K562 (cell line): ENCODE data around the gene CWF19L1. TPM values are rescaled to one million over a fixed set of nuclear protein-coding genes. Genes with fewer than 3 reads are reported as not detected.

Source experiments
- ELF2 ChIP-seq: fragments of 250-450 bp; sonication (Bioruptor Pico); IDR thresholded peaks from 2 replicates; pipeline ENCODE4 v1.5.0; 2021; ENCODE audit warnings: mild to moderate bottlenecking
- HMG20B ChIP-seq: fragments of 250-450 bp; sonication (Bioruptor Pico); IDR thresholded peaks from 2 replicates; pipeline ENCODE4 v1.5.0; 2021; ENCODE audit warnings: mild to moderate bottlenecking
- HNRNPH1 ChIP-seq: fragments of 200-400 bp; formaldehyde crosslinking; optimal IDR thresholded peaks from 2 replicates; pipeline ENCODE3; 2017; ENCODE audit warnings: low read depth, mild to moderate bottlenecking, low read length, moderate library complexity
- KAT2B ChIP-seq: IDR thresholded peaks from one replicate; pipeline ENCODE4 v1.6.1; 2012; ENCODE audit warnings: low read depth, mild to moderate bottlenecking, control low read depth, inconsistent platforms, low read length, moderate library complexity
- KAT8 ChIP-seq: fragments of 450-650 bp; IDR thresholded peaks from 2 replicates; pipeline ENCODE4 v1.6.1; 2016; ENCODE audit warnings: low read depth, mild to moderate bottlenecking
- KLF13 ChIP-seq: fragments of 450-650 bp; IDR thresholded peaks from 2 replicates; pipeline ENCODE4 v1.6.1; 2016; ENCODE audit warnings: missing genetic modification characterization, low read depth, mild to moderate bottlenecking, missing compliant biosample characterization, moderate library complexity, borderline replicate concordance
- LARP7 ChIP-seq: fragments of 450-650 bp; IDR thresholded peaks from 2 replicates; pipeline ENCODE4 v1.6.1; 2016
- MCM7 ChIP-seq, 2 experiments: fragments of 450-650 bp; IDR thresholded peaks; 2 replicates each; pipeline ENCODE4 v1.6.1; 2016 to 2018
- MTA1 ChIP-seq: fragments of 450-650 bp; IDR thresholded peaks from 2 replicates; pipeline ENCODE4 v1.6.1; 2017; ENCODE audit warnings: borderline replicate concordance
- MXI1 ChIP-seq: IDR thresholded peaks from 2 replicates; pipeline ENCODE4 v1.6.1; 2011; ENCODE audit warnings: low read depth, mild to moderate bottlenecking, improper control_type of control experiment, low read length
- NCOA6 ChIP-seq: fragments of 450-650 bp; IDR thresholded peaks from 2 replicates; pipeline ENCODE4 v1.6.1; 2017; ENCODE audit warnings: mild to moderate bottlenecking
- PRMT5 ChIP-seq: sonication (generic); formaldehyde crosslinking; IDR thresholded peaks from 2 replicates; pipeline ENCODE4 v1.5.0; 2020; ENCODE audit warnings: missing genetic modification reagents
- PURB ChIP-seq: sonication (generic); formaldehyde crosslinking; IDR thresholded peaks from 2 replicates; pipeline ENCODE4 v1.9.0; 2021; ENCODE audit warnings: low read depth, mild to moderate bottlenecking, missing genetic modification reagents
- RBBP5 ChIP-seq: fragments of 200-600 bp; sonication (generic); IDR thresholded peaks from 2 replicates; pipeline ENCODE4 v1.6.1; 2012; ENCODE audit warnings: borderline replicate concordance, mild to moderate bottlenecking, low read length, control low read depth, inconsistent platforms; ENCODE audit not compliant: insufficient read depth, poor library complexity, severe bottlenecking
- RREB1 ChIP-seq: fragments of 250-450 bp; sonication (Bioruptor Pico); IDR thresholded peaks from 2 replicates; pipeline ENCODE4 v1.4.0; 2020
- SLC30A9 ChIP-seq: fragments of 250-450 bp; sonication (Bioruptor Pico); IDR thresholded peaks from 2 replicates; pipeline ENCODE4 v1.8.0; 2022; ENCODE audit warnings: mild to moderate bottlenecking, moderate library complexity
- TFAM ChIP-seq: fragments of 250-450 bp; sonication (Bioruptor Pico); conservative IDR thresholded peaks from 2 replicates; pipeline ENCODE4 v1.5.0; 2021; ENCODE audit warnings: mild to moderate bottlenecking, moderate library complexity
- ZBTB33 ChIP-seq: sonication (generic); formaldehyde crosslinking; IDR thresholded peaks from 2 replicates; pipeline ENCODE4 v1.8.1; 2023; ENCODE audit warnings: mild to moderate bottlenecking, missing genetic modification reagents
- ZEB2 ChIP-seq: fragments of 450-650 bp; IDR thresholded peaks from 2 replicates; pipeline ENCODE4 v1.6.1; 2016
- ZKSCAN1 ChIP-seq: fragments of 150-350 bp; IDR thresholded peaks from 2 replicates; pipeline ENCODE4 v1.6.1; 2016; ENCODE audit warnings: low read depth, low read length
- ZNF41 ChIP-seq: fragments of 250-450 bp; sonication (Bioruptor Pico); conservative IDR thresholded peaks from 2 replicates; pipeline ENCODE4 v1.4.0; 2020; ENCODE audit warnings: mild to moderate bottlenecking
- ZNF57 ChIP-seq: fragments of 450-650 bp; formaldehyde crosslinking; IDR thresholded peaks from 2 replicates; pipeline ENCODE4 v1.4.0; 2020; ENCODE audit warnings: mild to moderate bottlenecking, moderate library complexity
- ZSCAN29 ChIP-seq: fragments of 450-650 bp; IDR thresholded peaks from 2 replicates; pipeline ENCODE4 v1.6.1; 2017
- polyA plus RNA-seq, 8 experiments: library from polyadenylated mRNA; depleted of rRNA in 4 of 8; stranded (reverse) in 5 of 8; unstranded in 3 of 8; fragments of >200 nt; fragmentation: Nextera tagmentation in 2 of 8; fragmentation: Illumina TruSeq in 1 of 8; extraction: Ambion mirVana in 2 of 8; extraction: Trizol in 1 of 8; gene quantifications; 2 replicates each; pipeline versions ENCODE4 v1.2.1 to v1.2.3, GENCODE V29; 2011 to 2014; ENCODE audit warnings: inconsistent platforms in 1 of 8, missing spikeins in 1 of 8
- total RNA-seq, 7 experiments: library from RNA; depleted of rRNA in 6 of 7; stranded (reverse); fragments of >200 nt in 6 of 7; fragmentation: Illumina TruSeq in 2 of 7; extraction: Trizol in 2 of 7; gene quantifications; 2 replicates each; pipeline versions ENCODE4 v1.2.1 to v1.2.3, GENCODE V29; 2011 to 2021; ENCODE audit warnings: low replicate concordance in 1 of 7

The CWF19L1 gene
- total and polyA plus RNA-seq, 9 of the 15 experiments (the other 6 are each of a cell fraction or from before 2014, with no cell fraction given) = 19.5 to 49.9 (median 30.9) TPM

GRCh38 chr10:100286051-100287033, 18.9 kb upstream of the CWF19L1 start, which contains the start of gene BLOC1S2 (continued):
- TF ChIP-seq ZBTB33 (CRISPR knock-in tag) (no peak), KAT2B (no peak), KAT8 (no peak), PURB (CRISPR knock-in tag) (no peak), MCM7 (IDR thresholded peaks at IDR 0.05) (no peak), PRMT5 (CRISPR knock-in tag) (no peak), MTA1 (peak; percentile 16; the same call in 1 of the 2 replicates), NCOA6 (no peak), LARP7 (peak; percentile 82; the same call in 1 of the 2 replicates), ZNF57 (no peak), TFAM (CRISPR knock-in tag) (no peak), ZSCAN29 (no peak), RBBP5 (peak; percentile 80), ZEB2 (no peak), SLC30A9 (CRISPR knock-in tag) (no peak), HMG20B (CRISPR knock-in tag) (no peak), ELF2 (CRISPR knock-in tag) (peak; percentile 82), MXI1 (no peak), HNRNPH1 (no peak), KLF13 (no peak; the same call in 1 of the 2 replicates), ZKSCAN1 (no peak), ZNF41 (no peak), RREB1 (CRISPR knock-in tag) (peak; percentile 15; the same call in 1 of the 2 replicates)
